Measurements from ENCODE around the gene TCFL5.

DNA sequence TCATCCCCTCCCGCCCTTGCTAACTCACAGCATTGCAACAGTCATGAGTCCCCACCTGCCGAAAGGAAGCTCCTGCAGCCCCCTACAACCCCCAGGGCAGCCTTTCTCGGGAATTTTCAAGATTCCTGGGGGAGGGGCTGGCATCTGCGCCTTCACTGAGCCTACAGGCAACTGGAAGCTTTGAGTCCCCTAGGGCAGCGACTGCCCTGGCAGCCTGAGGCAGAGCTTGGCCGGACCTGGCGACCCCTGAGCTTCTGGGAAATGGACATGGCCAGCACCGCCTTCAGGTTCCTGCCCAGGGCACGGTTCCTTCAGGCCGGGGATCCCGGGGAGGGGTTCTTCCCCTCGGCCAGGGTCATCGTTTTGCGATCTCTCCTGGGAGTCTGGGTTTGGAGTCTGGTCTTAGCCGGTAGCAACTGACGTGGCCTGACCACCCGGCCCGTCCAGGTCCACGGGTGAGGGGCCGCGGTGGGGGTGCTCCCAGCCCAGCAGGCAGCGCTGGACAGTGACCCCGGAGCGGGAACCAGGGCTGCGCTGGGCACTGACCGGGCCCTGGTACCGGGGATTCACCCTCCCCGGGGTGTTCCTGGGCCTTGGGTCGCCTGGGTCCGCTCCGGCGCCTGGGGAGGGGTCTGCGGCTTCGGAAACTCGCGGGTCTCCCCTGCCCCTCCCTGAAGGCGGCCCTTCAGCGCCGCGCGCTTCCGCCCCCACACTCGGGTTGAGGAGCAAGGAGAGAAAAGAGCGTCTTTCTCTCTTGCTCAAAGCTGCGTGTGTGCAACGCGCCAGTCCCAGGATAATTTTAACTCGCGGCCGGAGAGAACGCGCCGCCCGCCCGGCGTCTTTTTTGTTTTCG is 45.4 kb downstream of the TCFL5 start:
- no peak for TF ChIP-seq POLR2A (IDR thresholded peaks at IDR 0.05)
- TF ChIP-seq, protein P1, sequence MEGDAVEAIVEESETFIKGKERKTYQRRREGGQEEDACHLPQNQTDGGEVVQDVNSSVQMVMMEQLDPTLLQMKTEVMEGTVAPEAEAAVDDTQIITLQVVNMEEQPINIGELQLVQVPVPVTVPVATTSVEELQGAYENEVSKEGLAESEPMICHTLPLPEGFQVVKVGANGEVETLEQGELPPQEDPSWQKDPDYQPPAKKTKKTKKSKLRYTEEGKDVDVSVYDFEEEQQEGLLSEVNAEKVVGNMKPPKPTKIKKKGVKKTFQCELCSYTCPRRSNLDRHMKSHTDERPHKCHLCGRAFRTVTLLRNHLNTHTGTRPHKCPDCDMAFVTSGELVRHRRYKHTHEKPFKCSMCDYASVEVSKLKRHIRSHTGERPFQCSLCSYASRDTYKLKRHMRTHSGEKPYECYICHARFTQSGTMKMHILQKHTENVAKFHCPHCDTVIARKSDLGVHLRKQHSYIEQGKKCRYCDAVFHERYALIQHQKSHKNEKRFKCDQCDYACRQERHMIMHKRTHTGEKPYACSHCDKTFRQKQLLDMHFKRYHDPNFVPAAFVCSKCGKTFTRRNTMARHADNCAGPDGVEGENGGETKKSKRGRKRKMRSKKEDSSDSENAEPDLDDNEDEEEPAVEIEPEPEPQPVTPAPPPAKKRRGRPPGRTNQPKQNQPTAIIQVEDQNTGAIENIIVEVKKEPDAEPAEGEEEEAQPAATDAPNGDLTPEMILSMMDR (IDR thresholded peaks at IDR 0.05), result no peak
